ENCODE results near the gene AP1G1. TPM values are rescaled to one million over a fixed set of nuclear protein-coding genes. Genes with fewer than 3 reads are reported as not detected.

AP1G1 gene
- total RNA-seq (2021; ENCODE audit: unreplicated experiment), result 63.8 TPM
- polyA plus RNA-seq (2012; ENCODE audit: insufficient read length), result 27.3 TPM
- percentile 83 among the genes with signal in this experiment for Bru-seq, nascent RNA
- BruChase-seq, experiment 1, labeled RNA remaining after a 2-hour chase, result percentile 87 among the genes with signal in this experiment
- percentile 93 among the genes with signal in this experiment for BruChase-seq, experiment 2, labeled RNA remaining after a 6-hour chase
- long read RNA-seq, full-length matches to known transcripts, result 18 of 44 reads
- long read RNA-seq, partial matches to known transcripts, result 19 of 44 reads
- long read RNA-seq, other reads (novel, unspliced or antisense), result 7 of 44 reads

GRCh38 chr16:71808593-71809459, at the start of gene AP1G1:
TSS of gene AP1G1 (minus strand) at chr16:71808834. CDS start at chr16:71789479, 19,355 bp downstream.
- CTCF ChIA-PET, result no interaction called here
- Histone ChIP-seq H3K4me3 (ENCODE audit: low read depth in 2 of 2, low read length in 2 of 2) (peak within 1 kb of the TSS; percentile 92 to 94), H3K36me3 (ENCODE audit: control insufficient read depth, insufficient read depth, low read length) (peaks cover 9% of the 10 kb centered on the region; the same call in 1 of the 2 replicates), H3K9me3 (ENCODE audit: control insufficient read depth, insufficient read depth, low read depth, low read length) (no peaks in the 10 kb centered on the region), H3K27ac (ENCODE audit: low read length) (peak within 1 kb of the TSS; percentile 94), H3K27me3 (ENCODE audit: control insufficient read depth, insufficient read depth, low read length) (no peaks in the 10 kb centered on the region), H3K4me1 (ENCODE audit: control insufficient read depth, insufficient read depth, low read length) (peaks cover 14% of the 10 kb centered on the region)
- ATAC-seq, result peak; percentile 98
- POLR2A ChIA-PET, result interaction anchor here (0.6 kb wide), 2 partner anchors 38 to 65 kb away, joined by 3 to 4 read pairs; no protein-coding TSS in a partner anchor
- intact Hi-C loops (cut with micrococcal nuclease; ENCODE audit: unreplicated experiment), result no loop called here
- in situ Hi-C loops (cut with HindIII; ENCODE audit: low pct_unique_long_range_greater_than_20kb, low sequenced_read_pairs), result no loop called here
- TF ChIP-seq CTCF (IDR thresholded peaks at IDR 0.05) (no peak), POLR2AphosphoS5 (IDR thresholded peaks at IDR 0.05; ENCODE audit: low read depth, low read length) (0 out of 2 replicates have a peak, but pooled peaks have one; percentile 26)
- peak; percentile 85 for DNase-seq (ENCODE audit: low read depth, low spot score)
- BruUV-seq (replicated peaks), result no TSS peak

- in situ Hi-C loops (cut with HindIII; ENCODE audit: low pct_unique_long_range_greater_than_20kb, low sequenced_read_pairs), result no loop called here
- DNase-seq (ENCODE audit: low read depth, low spot score), result no peak
Measured at GRCh38 chr16:71855937-71856662, 47.5 kb upstream of the AP1G1 start.

More at GRCh38 chr16:71855937-71856662, 47.5 kb upstream of the AP1G1 start:
- no TSS peak for BruUV-seq (replicated peaks)
- TF ChIP-seq TCF7L2 (IDR thresholded peaks at IDR 0.05; ENCODE audit: low read depth, low read length) (no peak), POLR2AphosphoS5 (IDR thresholded peaks at IDR 0.05; ENCODE audit: low read depth, low read length) (no peak), REST (IDR thresholded peaks at IDR 0.05; ENCODE audit: insufficient read depth in 1 of 2, low read depth in 2 of 2, low read length in 1 of 2) (no peak), SIN3A (IDR thresholded peaks at IDR 0.05; ENCODE audit: borderline replicate concordance, insufficient read depth, low read depth, low read length) (no peak), CTCF (IDR thresholded peaks at IDR 0.05) (no peak)
- no peak overlapping the region for H3K4me3 ChIP-seq (ENCODE audit: low read depth in 2 of 2, low read length in 2 of 2)
- no peaks in the 10 kb centered on the region for H3K4me1 ChIP-seq (ENCODE audit: control insufficient read depth, insufficient read depth, low read length)
- H3K27ac ChIP-seq (ENCODE audit: low read length), result no peak overlapping the region
- no peak for ATAC-seq
- H3K9me3 ChIP-seq (ENCODE audit: control insufficient read depth, insufficient read depth, low read depth, low read length), result no peaks in the 10 kb centered on the region
- no peaks in the 10 kb centered on the region for H3K36me3 ChIP-seq (ENCODE audit: control insufficient read depth, insufficient read depth, low read length)
- intact Hi-C loops (cut with micrococcal nuclease; ENCODE audit: unreplicated experiment), result no loop called here
- H3K27me3 ChIP-seq (ENCODE audit: control insufficient read depth, insufficient read depth, low read length), result no peaks in the 10 kb centered on the region
- POLR2A ChIA-PET, result no interaction called here
- CTCF ChIA-PET, result no interaction called here
